Esophagus squamous epithelium (tissue), 5 donors: Measurements from ENCODE around the gene RNASEL. TPM values are rescaled to one million over a fixed set of nuclear protein-coding genes. Genes with fewer than 3 reads are reported as not detected.

Experiments
- DNase-seq: peaks from one replicate; lab custom pipeline; 2025; lab: John Stamatoyannopoulos, UW
- H3K27ac ChIP-seq, 4 donors: fragments of 200-600 bp; sonication (generic); one replicate each; pipeline ENCODE4 v1.5.1; 2016 to 2019; ENCODE audit warnings: mild to moderate bottlenecking in 1 of 4
- H3K27me3 ChIP-seq, 4 donors: fragments of 200-600 bp; sonication (generic); 1 replicate in 3 of 4; 2 replicates in 1 of 4; pipeline versions ENCODE4 v1.5.1 to v1.6.0; 2017 to 2021; ENCODE audit warnings: antibody characterized with exemption in 1 of 4
- H3K36me3 ChIP-seq, 3 donors: fragments of 200-600 bp; sonication (generic); one replicate each; pipeline ENCODE4 v1.5.1; 2016 to 2019
- H3K4me1 ChIP-seq, 3 donors: fragments of 200-600 bp; sonication (generic); one replicate each; pipeline ENCODE4 v1.5.1; 2017 to 2019
- H3K4me3 ChIP-seq, 4 donors: fragments of 200-600 bp; sonication (generic); 1 replicate in 3 of 4; 2 replicates in 1 of 4; pipeline ENCODE4 v1.5.1; 2016 to 2019; ENCODE audit warnings: mild to moderate bottlenecking in 2 of 4, moderate library complexity in 1 of 4
- H3K9me3 ChIP-seq, 3 donors: fragments of 200-600 bp; sonication (generic); one replicate each; pipeline ENCODE4 v1.5.1; 2016 to 2019
- CTCF ChIP-seq, 6 experiments: fragments of 450-650 bp in 4 of 6; fragments of 200-600 bp in 2 of 6; sonication (generic) in 2 of 6; IDR thresholded peaks; one replicate each; pipeline ENCODE4 v1.5.1; 2016 to 2019; ENCODE audit warnings: antibody characterized with exemption in 6 of 6, mild to moderate bottlenecking in 4 of 6, moderate library complexity in 4 of 6
- POLR2A ChIP-seq, 4 donors: fragments of 450-650 bp; IDR thresholded peaks; one replicate each; pipeline ENCODE4 v1.6.1; 2017; ENCODE audit warnings: antibody characterized with exemption in 4 of 4, mild to moderate bottlenecking in 4 of 4, moderate library complexity in 3 of 4
- WGBS, 2 donors: methylation state at CpG; one replicate each; pipeline ENCODE4 v1.1.5; 2018; 5-methylcytosine and 5-hydroxymethylcytosine counted together
- intact Hi-C: fragments of 100-400 bp; cut with DNase I; formaldehyde crosslinking; loops from one replicate; pipeline ENCODE4 v1.15.0; 2022
- total RNA-seq, 4 donors: library from RNA; depleted of rRNA; stranded (reverse); fragments of >200 nt; gene quantifications; one replicate each; pipeline ENCODE4 v1.1.0, GENCODE V29; 2016
- donor health status: DM: yes; HTN: yes; CAD: no.

RNASEL gene
- total RNA-seq, 4 donors from 2014 or later = 5.6 to 9.5 (median 7.5) TPM

- TF ChIP-seq CTCF (IDR thresholded peaks at IDR 0.05) (no peak), POLR2A (IDR thresholded peaks at IDR 0.05) (no peak)
- peaks cover 0 to 32% (median 0%) of the 10 kb centered on the region in 3 donors for H3K4me1 ChIP-seq
- no peaks in the 10 kb centered on the region for H3K36me3 ChIP-seq
- H3K27me3 ChIP-seq = no peaks in the 10 kb centered on the region
- H3K27ac ChIP-seq = no peak overlapping the region
- H3K4me3 ChIP-seq = no peak overlapping the region
- intact Hi-C loops = no loop called here
- 71 to 100% methylated on average over 1 of the region's 1 CpG for WGBS, 2 donors
- no peaks in the 10 kb centered on the region for H3K9me3 ChIP-seq
- no peak for DNase-seq
These were observed 41.5 kb upstream of the RNASEL start for GRCh38 chr1:182630586-182630985.

GRCh38 chr1:182629499-182630096 is 40.5 kb upstream of the RNASEL start:
- TF ChIP-seq CTCF (IDR thresholded peaks at IDR 0.05) = no peak
- no peak for TF ChIP-seq POLR2A (IDR thresholded peaks at IDR 0.05)
- Histone ChIP-seq H3K9me3 (no peaks in the 10 kb centered on the region), H3K36me3 (no peaks in the 10 kb centered on the region), H3K27ac (no peak overlapping the region), H3K27me3 (no peaks in the 10 kb centered on the region), H3K4me1 (peaks cover 0 to 38% (median 0%) of the 10 kb centered on the region in 3 donors), H3K4me3 (no peak overlapping the region)
- 58 to 73% methylated on average over 3 of the region's 3 CpGs for WGBS, 2 donors
- DNase-seq = no peak
- intact Hi-C loops = no loop called here

GRCh38 chr1:182629080-182629479 is 40.0 kb upstream of the RNASEL start:
- Histone ChIP-seq H3K27ac (no peak overlapping the region), H3K4me1 (peaks cover 0 to 38% (median 0%) of the 10 kb centered on the region in 3 donors), H3K36me3 (no peaks in the 10 kb centered on the region), H3K4me3 (no peak overlapping the region), H3K27me3 (no peaks in the 10 kb centered on the region), H3K9me3 (no peaks in the 10 kb centered on the region)
- TF ChIP-seq POLR2A (IDR thresholded peaks at IDR 0.05) = no peak
- no peak for TF ChIP-seq CTCF (IDR thresholded peaks at IDR 0.05)
- DNase-seq = no peak
- 61 to 82% methylated on average over 2 of the region's 2 CpGs for WGBS, 2 donors
- intact Hi-C loops = no loop called here

GRCh38 chr1:182628657-182629056 is 39.6 kb upstream of the RNASEL start:
- intact Hi-C loops = no loop called here
- Histone ChIP-seq H3K9me3 (no peaks in the 10 kb centered on the region), H3K4me1 (peaks cover 0 to 38% (median 0%) of the 10 kb centered on the region in 3 donors), H3K4me3 (no peak overlapping the region), H3K36me3 (no peaks in the 10 kb centered on the region), H3K27me3 (no peaks in the 10 kb centered on the region), H3K27ac (no peak overlapping the region)
- TF ChIP-seq POLR2A (IDR thresholded peaks at IDR 0.05) (no peak), CTCF (IDR thresholded peaks at IDR 0.05) (no peak)
- WGBS, 2 donors = 100% methylated on average over 1 of the region's 1 CpG
- no peak for DNase-seq

GRCh38 chr1:182627622-182628021 is 38.6 kb upstream of the RNASEL start:
- Histone ChIP-seq H3K4me1 (peaks cover 0 to 45% (median 0%) of the 10 kb centered on the region in 3 donors), H3K36me3 (no peaks in the 10 kb centered on the region), H3K4me3 (no peak overlapping the region), H3K9me3 (no peaks in the 10 kb centered on the region), H3K27ac (no peak overlapping the region), H3K27me3 (no peaks in the 10 kb centered on the region)
- TF ChIP-seq POLR2A (IDR thresholded peaks at IDR 0.05) (no peak), CTCF (IDR thresholded peaks at IDR 0.05) (no peak)
- intact Hi-C loops = no loop called here
- DNase-seq = no peak
- WGBS, 2 donors = 72 to 84% methylated on average over 2 of the region's 2 CpGs
